Fibroblast of mammary gland (primary cell): Measurements from ENCODE around the gene NXN.
"Not testable (repeated sequence)": the region's sequence is repeated elsewhere in the genome, so short reads cannot be mapped to it uniquely, and the experiment has no call there.

ENCODE experiments used
- DNase-seq: peaks from one replicate; pipeline ENCODE4 v3.0.0-alpha.2; 2010; ENCODE audit warnings: low read depth
- H3K4me3 ChIP-seq: 2 replicates; pipeline ENCODE4 v1.5.1; 2011; ENCODE audit warnings: low read depth, mild to moderate bottlenecking, low read length, moderate library complexity; ENCODE audit not compliant: control insufficient read depth
- CTCF ChIP-seq: conservative IDR thresholded peaks from 2 replicates; pipeline ENCODE4 v1.5.1; 2011; ENCODE audit warnings: low read depth, low read length, inconsistent platforms; ENCODE audit not compliant: control insufficient read depth, insufficient read depth

The NXN gene

GRCh38 chr17:979212-979538 is 401 bp downstream of the NXN start:
- TF ChIP-seq CTCF: no peak
- no peak for DNase-seq
- H3K4me3 ChIP-seq: peak overlapping the region; percentile 52

- TF ChIP-seq CTCF: no peak
- DNase-seq: peak; percentile 77
- H3K4me3 ChIP-seq: peak overlapping the region; percentile 68
Measured at GRCh38 chr17:978103-979093, 1.2 kb downstream of the NXN start.

- peak overlapping the region; percentile 22 for H3K4me3 ChIP-seq
- TF ChIP-seq CTCF: no peak
- peak; percentile 59 for DNase-seq
Measured at GRCh38 chr17:977166-977565, 2.4 kb downstream of the NXN start.

GRCh38 chr17:976312-976711 is 3.3 kb downstream of the NXN start:
- no peak for DNase-seq
- no peak overlapping the region for H3K4me3 ChIP-seq
- TF ChIP-seq CTCF: no peak

- no peak for TF ChIP-seq CTCF
- DNase-seq: peak; percentile 79
- H3K4me3 ChIP-seq: no peak overlapping the region
Measured at GRCh38 chr17:975371-975915, 4.1 kb downstream of the NXN start.

GRCh38 chr17:974778-975177 is 4.8 kb downstream of the NXN start:
- not testable (repeated sequence) for H3K4me3 ChIP-seq, DNase-seq

- DNase-seq: no peak
- no peak for TF ChIP-seq CTCF
- no peak overlapping the region for H3K4me3 ChIP-seq
Measured at GRCh38 chr17:973053-973452, 6.5 kb downstream of the NXN start.

GRCh38 chr17:971861-972260 is 7.7 kb downstream of the NXN start:
- DNase-seq, H3K4me3 ChIP-seq: not testable (repeated sequence)
